Left hindlimb (tissue), 1 donor: Measurements from ENCODE around the gene RLN3.
"Not testable (repeated sequence)": the region's sequence is repeated elsewhere in the genome, so short reads cannot be mapped to it uniquely, and the experiment has no call there.

ENCODE experiments used
- DNase-seq: peaks from one replicate; pipeline ENCODE4 v3.0.0-alpha.2; 2018

The RLN3 gene

GRCh38 chr19:14023404-14024235 is 4.3 kb upstream of the RLN3 start:
- no peak for DNase-seq

GRCh38 chr19:14026652-14027192 is 1.2 kb upstream of the RLN3 start:
- DNase-seq = not testable (repeated sequence)

- DNase-seq = no peak
Observed at GRCh38 chr19:14028901-14029300, 953 bp downstream of the RLN3 start.

- no peak for DNase-seq
Observed at GRCh38 chr19:14030997-14031718, 3.2 kb downstream of the RLN3 start.

GRCh38 chr19:14031719-14032480 is 4.0 kb downstream of the RLN3 start, which contains the start of gene IL27RA:
TSS of gene IL27RA (plus strand) at chr19:14031762. CDS start at chr19:14031873, 111 bp downstream.
- DNase-seq = peak; percentile 75

- DNase-seq = no peak
Observed at GRCh38 chr19:14033946-14034345, 6.0 kb downstream of the RLN3 start.

GRCh38 chr19:14035159-14035558 is 7.2 kb downstream of the RLN3 start:
- DNase-seq = not testable (repeated sequence)

GRCh38 chr19:14035706-14036105 is 7.8 kb downstream of the RLN3 start:
- no peak for DNase-seq

- no peak for DNase-seq
Observed at GRCh38 chr19:14039181-14039580, 11.2 kb downstream of the RLN3 start.

GRCh38 chr19:14042659-14043608 is 15.0 kb downstream of the RLN3 start:
- DNase-seq = peak; percentile 59

GRCh38 chr19:14047866-14048265 is 19.9 kb downstream of the RLN3 start:
- not testable (repeated sequence) for DNase-seq

- DNase-seq = no peak
Observed at GRCh38 chr19:14048443-14049153, 20.6 kb downstream of the RLN3 start.

GRCh38 chr19:14050512-14050911 is 22.6 kb downstream of the RLN3 start:
- DNase-seq = no peak

GRCh38 chr19:14050961-14051360 is 23.0 kb downstream of the RLN3 start:
- not testable (repeated sequence) for DNase-seq

GRCh38 chr19:14051980-14052379 is 24.0 kb downstream of the RLN3 start:
- DNase-seq = no peak

- DNase-seq = no peak
Observed at GRCh38 chr19:14052470-14052869, 24.5 kb downstream of the RLN3 start.

- DNase-seq = no peak
Observed at GRCh38 chr19:14053032-14053431, 25.1 kb downstream of the RLN3 start.

- DNase-seq = no peak
Observed at GRCh38 chr19:14053500-14053899, 25.6 kb downstream of the RLN3 start.

GRCh38 chr19:14054099-14054498 is 26.2 kb downstream of the RLN3 start:
- DNase-seq = no peak

GRCh38 chr19:14054721-14055120 is 26.8 kb downstream of the RLN3 start:
- DNase-seq = no peak

- DNase-seq = no peak
Observed at GRCh38 chr19:14055396-14055795, 27.4 kb downstream of the RLN3 start.
